GM06990 (cell line): Measurements from ENCODE around the gene LRRD1.
"Not testable (repeated sequence)": the region's sequence is repeated elsewhere in the genome, so short reads cannot be mapped to it uniquely, and the experiment has no call there.

Experiments
- DNase-seq: peaks from one replicate; pipeline ENCODE4 v3.0.0-alpha.2; 2011; ENCODE audit not compliant: insufficient read length; ENCODE audit errors: extremely low read depth
- H3K27me3 ChIP-seq: replicated peaks from 2 replicates; pipeline ENCODE4 v1.6.0; 2011; ENCODE audit warnings: low read length; ENCODE audit not compliant: control insufficient read depth, insufficient read depth
- H3K36me3 ChIP-seq: 2 replicates; pipeline ENCODE4 v1.5.1; 2011; ENCODE audit warnings: low read length; ENCODE audit not compliant: control insufficient read depth, insufficient read depth
- H3K4me3 ChIP-seq: replicated peaks from 2 replicates; pipeline ENCODE4 v1.5.1; 2011; ENCODE audit warnings: low read depth, mild to moderate bottlenecking, control low read depth, low read length
- TF ChIP-seq, protein P1 (sequence below): IDR thresholded peaks from 2 replicates; pipeline ENCODE4 v1.5.1; 2011; ENCODE audit warnings: low read length, control low read depth, mild to moderate bottlenecking, inconsistent platforms; ENCODE audit not compliant: insufficient read depth, poor library complexity, severe bottlenecking

Gene LRRD1

DNA sequence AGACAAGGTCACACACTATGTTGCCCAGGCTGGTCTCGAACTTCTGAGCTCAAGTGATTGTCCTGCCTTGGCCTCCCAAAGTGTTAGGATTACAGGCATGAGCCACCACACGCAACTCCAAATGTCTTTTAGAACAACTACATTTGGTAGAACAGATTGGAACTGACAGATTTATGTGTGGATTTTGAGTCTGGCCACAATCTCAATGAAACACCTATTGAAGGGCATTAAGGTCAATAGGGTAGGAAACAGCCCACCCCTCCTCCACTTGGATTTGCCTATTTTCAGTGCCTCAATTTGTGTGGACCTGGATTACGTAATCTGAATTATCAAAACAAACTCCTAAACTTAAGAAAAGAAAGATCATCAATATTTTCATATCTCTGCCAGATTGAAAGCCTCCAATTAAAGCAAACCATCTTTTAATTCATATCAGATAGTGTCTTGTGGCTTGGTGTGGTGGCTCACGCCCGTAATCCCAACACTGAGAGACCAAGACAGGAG lies 29.2 kb downstream of the LRRD1 start:
- TF ChIP-seq, protein P1, sequence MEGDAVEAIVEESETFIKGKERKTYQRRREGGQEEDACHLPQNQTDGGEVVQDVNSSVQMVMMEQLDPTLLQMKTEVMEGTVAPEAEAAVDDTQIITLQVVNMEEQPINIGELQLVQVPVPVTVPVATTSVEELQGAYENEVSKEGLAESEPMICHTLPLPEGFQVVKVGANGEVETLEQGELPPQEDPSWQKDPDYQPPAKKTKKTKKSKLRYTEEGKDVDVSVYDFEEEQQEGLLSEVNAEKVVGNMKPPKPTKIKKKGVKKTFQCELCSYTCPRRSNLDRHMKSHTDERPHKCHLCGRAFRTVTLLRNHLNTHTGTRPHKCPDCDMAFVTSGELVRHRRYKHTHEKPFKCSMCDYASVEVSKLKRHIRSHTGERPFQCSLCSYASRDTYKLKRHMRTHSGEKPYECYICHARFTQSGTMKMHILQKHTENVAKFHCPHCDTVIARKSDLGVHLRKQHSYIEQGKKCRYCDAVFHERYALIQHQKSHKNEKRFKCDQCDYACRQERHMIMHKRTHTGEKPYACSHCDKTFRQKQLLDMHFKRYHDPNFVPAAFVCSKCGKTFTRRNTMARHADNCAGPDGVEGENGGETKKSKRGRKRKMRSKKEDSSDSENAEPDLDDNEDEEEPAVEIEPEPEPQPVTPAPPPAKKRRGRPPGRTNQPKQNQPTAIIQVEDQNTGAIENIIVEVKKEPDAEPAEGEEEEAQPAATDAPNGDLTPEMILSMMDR, result no peak
- no peak for DNase-seq
- H3K27me3 ChIP-seq, result no peaks in the 10 kb centered on the region
- no peak overlapping the region for H3K4me3 ChIP-seq
- H3K36me3 ChIP-seq, result no peaks in the 10 kb centered on the region

DNA sequence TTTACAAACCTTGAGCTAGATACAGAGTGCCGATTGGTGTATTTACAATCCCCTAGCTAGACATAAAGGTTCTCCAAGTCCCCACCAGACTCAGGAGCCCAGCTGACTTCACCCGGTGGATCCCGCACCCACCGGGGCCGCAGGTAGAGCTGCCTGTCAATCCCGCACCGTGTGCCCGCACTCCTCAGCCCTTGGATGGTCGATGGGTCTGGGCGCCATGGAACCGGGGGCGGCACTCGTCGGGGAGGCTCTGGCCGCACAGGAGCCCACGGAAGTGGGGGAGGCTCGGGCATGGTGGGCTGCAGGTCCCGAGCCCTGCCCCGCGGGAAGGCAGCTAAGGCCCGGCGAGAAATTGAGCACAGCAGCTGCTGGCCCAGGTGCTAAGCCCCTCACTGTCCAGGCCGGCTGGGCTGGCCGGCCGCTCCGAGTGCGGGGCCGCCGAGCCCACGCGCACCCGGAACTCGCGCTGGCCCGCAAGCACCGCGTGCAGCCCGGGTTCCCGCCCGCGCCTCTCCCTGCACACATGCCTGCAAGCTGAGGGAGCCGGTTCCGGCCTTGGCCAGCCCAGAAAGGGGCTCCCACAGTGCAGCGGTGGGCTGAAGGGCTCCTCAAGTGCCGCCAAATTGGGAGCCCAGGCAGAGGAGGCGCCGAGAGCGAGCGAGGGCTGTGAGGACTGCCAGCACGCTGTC lies 35.6 kb downstream of the LRRD1 start:
- DNase-seq, H3K36me3 ChIP-seq, H3K27me3 ChIP-seq, H3K4me3 ChIP-seq: not testable (repeated sequence)

DNA sequence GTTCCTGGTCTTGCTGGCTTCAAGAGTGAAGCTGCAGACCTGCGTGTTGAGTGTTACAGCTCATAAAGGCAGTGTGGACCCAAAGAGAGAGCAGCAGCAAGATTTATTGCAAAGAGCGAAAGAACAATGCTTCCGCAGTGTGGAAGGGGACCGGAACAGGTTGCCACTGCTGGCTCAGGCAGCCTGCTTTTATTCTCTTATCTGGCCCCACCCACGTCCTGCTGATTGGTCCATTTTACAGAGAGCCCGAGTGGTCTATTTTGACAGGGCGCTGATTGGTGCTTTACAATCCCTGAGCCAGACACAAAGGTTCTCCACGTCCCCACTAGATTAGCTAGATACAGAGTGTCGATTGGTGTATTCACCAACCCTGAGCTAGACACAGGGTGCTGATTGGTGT lies 36.2 kb downstream of the LRRD1 start:
- H3K27me3 ChIP-seq, H3K36me3 ChIP-seq, DNase-seq, H3K4me3 ChIP-seq: not testable (repeated sequence)

DNA sequence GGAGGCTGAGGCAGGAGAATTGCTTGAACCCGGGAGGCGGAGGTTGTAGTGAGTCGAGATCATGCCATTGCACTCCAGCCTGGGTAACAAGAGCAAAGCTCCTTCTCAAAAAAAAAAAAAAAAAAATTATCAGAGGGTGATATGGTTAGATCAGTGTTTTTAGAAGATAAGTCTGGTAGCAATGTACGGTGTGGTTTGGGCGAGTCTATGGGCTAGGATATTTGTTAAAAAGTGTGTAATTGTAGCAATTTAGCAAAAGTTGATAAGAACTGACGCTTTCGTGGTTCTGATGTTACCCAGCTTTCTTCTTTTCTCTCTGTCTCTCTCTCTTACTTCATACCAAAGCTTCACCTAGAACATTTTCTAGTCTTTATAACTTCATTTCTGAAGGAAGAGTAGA lies 37.8 kb downstream of the LRRD1 start:
- TF ChIP-seq, protein P1, result no peak
- DNase-seq, result no peak
- H3K27me3 ChIP-seq, result no peaks in the 10 kb centered on the region

DNA sequence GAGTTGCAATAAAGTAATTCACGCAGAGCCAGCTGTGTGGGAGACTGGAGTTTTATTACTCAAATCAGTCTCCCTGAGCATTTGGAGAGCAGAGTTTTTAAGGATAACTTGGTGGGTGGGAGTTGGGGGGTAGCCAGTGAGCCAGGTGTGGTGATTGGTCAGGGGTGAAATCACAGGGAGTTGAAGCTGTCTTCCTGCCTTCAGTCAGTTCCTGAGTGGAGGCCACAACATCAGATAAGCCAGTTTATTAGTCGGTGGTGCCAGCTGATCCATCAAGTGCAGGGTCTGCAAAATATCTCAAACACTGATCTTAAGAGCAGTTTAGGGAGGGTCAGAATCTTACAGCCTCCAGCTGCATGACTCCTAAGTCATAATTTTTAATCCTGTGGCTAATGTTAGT lies 41.4 kb downstream of the LRRD1 start:
- no peaks in the 10 kb centered on the region for H3K36me3 ChIP-seq
- DNase-seq, result no peak
- TF ChIP-seq, protein P1, result no peak
- no peaks in the 10 kb centered on the region for H3K27me3 ChIP-seq
- H3K4me3 ChIP-seq, result no peak overlapping the region

More for the DNA sequence above, 37.8 kb downstream of the LRRD1 start:
- Histone ChIP-seq H3K36me3 (no peaks in the 10 kb centered on the region), H3K4me3 (no peak overlapping the region)

DNA sequence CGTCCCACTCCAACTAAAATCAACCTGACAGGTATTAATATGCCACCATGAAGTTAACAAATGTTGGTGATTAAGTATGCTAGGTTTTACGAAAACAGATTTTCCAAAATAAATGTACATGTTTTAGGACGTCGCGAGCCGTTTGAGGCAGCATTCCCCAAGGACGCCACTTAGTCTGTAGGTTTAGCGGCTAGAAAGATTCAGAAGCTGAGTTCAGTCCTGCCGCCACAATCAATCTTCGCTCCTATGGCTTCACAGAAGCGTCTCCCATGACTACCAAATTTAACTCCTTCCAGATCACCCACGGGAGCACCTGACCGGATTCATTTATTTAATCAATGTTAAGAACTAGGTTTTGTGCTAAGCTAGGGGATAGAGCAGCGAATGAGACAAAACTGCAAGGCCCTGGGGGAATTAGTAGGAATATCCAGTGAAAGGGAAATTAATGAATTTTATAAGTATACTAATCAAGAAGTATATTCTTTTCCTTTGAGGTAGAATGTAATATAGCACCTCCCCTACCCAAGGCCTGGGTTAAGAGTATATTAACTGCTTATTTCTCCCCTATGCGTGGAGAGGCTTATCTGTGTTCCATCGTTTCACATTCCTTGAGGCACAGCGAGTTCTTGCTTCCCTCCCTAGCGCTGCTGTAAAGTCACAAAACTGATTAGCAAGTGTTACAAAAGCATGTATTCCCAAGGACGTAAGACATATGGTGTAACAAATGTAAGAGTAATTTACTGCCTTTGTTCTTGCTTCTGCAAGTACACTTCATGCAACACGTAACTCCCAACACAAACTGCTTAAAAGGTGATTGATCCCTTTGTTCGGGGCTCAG lies 43.7 kb downstream of the LRRD1 start:
- H3K4me3 ChIP-seq, result peak overlapping the region; percentile 96
- TF ChIP-seq, protein P1, result no peak
- no peaks in the 10 kb centered on the region for H3K27me3 ChIP-seq
- no peak for DNase-seq
- no peaks in the 10 kb centered on the region for H3K36me3 ChIP-seq
